ENCODE measurements around the gene SRSF12.

The SRSF12 gene

GRCh38 chr6:89051676-89052075 lies 66.2 kb downstream of the SRSF12 start:
- WGBS, 2 experiments (ENCODE audit: insufficient coverage in 2 of 2), result 69 to 83% methylated on average over 1 to 2 of the region's 3 CpGs
- Histone ChIP-seq H3K4me1 (ENCODE audit: control insufficient read depth, insufficient read depth, low read length, poor library complexity, severe bottlenecking) (peaks cover 11% of the 10 kb centered on the region), H3K4me3 (ENCODE audit: extremely low read depth, insufficient read depth, low read length, poor library complexity, severe bottlenecking) (no peak overlapping the region), H3K36me3 (ENCODE audit: control insufficient read depth, insufficient read depth, low read length) (no peaks in the 10 kb centered on the region), H3K9me3 (ENCODE audit: control insufficient read depth, low read length) (no peaks in the 10 kb centered on the region), H3K27ac (ENCODE audit: low read depth, low read length, severe bottlenecking) (no peak overlapping the region)

GRCh38 chr6:89050697-89051096 lies 67.2 kb downstream of the SRSF12 start:
- Histone ChIP-seq H3K4me1 (ENCODE audit: control insufficient read depth, insufficient read depth, low read length, poor library complexity, severe bottlenecking) (peaks cover 11% of the 10 kb centered on the region), H3K27ac (ENCODE audit: low read depth, low read length, severe bottlenecking) (no peak overlapping the region), H3K9me3 (ENCODE audit: control insufficient read depth, low read length) (no peaks in the 10 kb centered on the region), H3K4me3 (ENCODE audit: extremely low read depth, insufficient read depth, low read length, poor library complexity, severe bottlenecking) (no peak overlapping the region), H3K36me3 (ENCODE audit: control insufficient read depth, insufficient read depth, low read length) (no peaks in the 10 kb centered on the region)
- whole genome bisulfite sequencing, 2 experiments (ENCODE audit: insufficient coverage in 2 of 2), result 88 to 94% methylated on average over 2 to 3 of the region's 3 CpGs

- Histone ChIP-seq H3K27ac (ENCODE audit: low read depth, low read length, severe bottlenecking) (no peak overlapping the region), H3K4me3 (ENCODE audit: extremely low read depth, insufficient read depth, low read length, poor library complexity, severe bottlenecking) (no peak overlapping the region), H3K4me1 (ENCODE audit: control insufficient read depth, insufficient read depth, low read length, poor library complexity, severe bottlenecking) (peaks cover 11% of the 10 kb centered on the region), H3K9me3 (ENCODE audit: control insufficient read depth, low read length) (no peaks in the 10 kb centered on the region), H3K36me3 (ENCODE audit: control insufficient read depth, insufficient read depth, low read length) (no peaks in the 10 kb centered on the region)
- 92 to 100% methylated on average over 2 of the region's 3 CpGs for WGBS, 2 experiments (ENCODE audit: insufficient coverage in 2 of 2)
Measured at GRCh38 chr6:89050155-89050554, 67.7 kb downstream of the SRSF12 start.

GRCh38 chr6:89048985-89049384 lies 68.9 kb downstream of the SRSF12 start:
- WGBS, 2 experiments (ENCODE audit: insufficient coverage in 2 of 2), result no CpG with 5 or more reads among the region's 1 CpG
- Histone ChIP-seq H3K27ac (ENCODE audit: low read depth, low read length, severe bottlenecking) (no peak overlapping the region), H3K4me1 (ENCODE audit: control insufficient read depth, insufficient read depth, low read length, poor library complexity, severe bottlenecking) (peaks cover 11% of the 10 kb centered on the region), H3K9me3 (ENCODE audit: control insufficient read depth, low read length) (no peaks in the 10 kb centered on the region), H3K4me3 (ENCODE audit: extremely low read depth, insufficient read depth, low read length, poor library complexity, severe bottlenecking) (no peak overlapping the region), H3K36me3 (ENCODE audit: control insufficient read depth, insufficient read depth, low read length) (no peaks in the 10 kb centered on the region)

GRCh38 chr6:89048288-89048923 lies 69.5 kb downstream of the SRSF12 start:
- Histone ChIP-seq H3K27ac (ENCODE audit: low read depth, low read length, severe bottlenecking) (no peak overlapping the region), H3K9me3 (ENCODE audit: control insufficient read depth, low read length) (no peaks in the 10 kb centered on the region), H3K4me1 (ENCODE audit: control insufficient read depth, insufficient read depth, low read length, poor library complexity, severe bottlenecking) (peaks cover 11% of the 10 kb centered on the region), H3K36me3 (ENCODE audit: control insufficient read depth, insufficient read depth, low read length) (no peaks in the 10 kb centered on the region), H3K4me3 (ENCODE audit: extremely low read depth, insufficient read depth, low read length, poor library complexity, severe bottlenecking) (no peak overlapping the region)
- 72 to 76% methylated on average over 2 of the region's 3 CpGs for WGBS, 2 experiments (ENCODE audit: insufficient coverage in 2 of 2)

GRCh38 chr6:89047473-89047872 lies 70.4 kb downstream of the SRSF12 start:
- Histone ChIP-seq H3K4me3 (ENCODE audit: extremely low read depth, insufficient read depth, low read length, poor library complexity, severe bottlenecking) (no peak overlapping the region), H3K4me1 (ENCODE audit: control insufficient read depth, insufficient read depth, low read length, poor library complexity, severe bottlenecking) (peaks cover 11% of the 10 kb centered on the region), H3K36me3 (ENCODE audit: control insufficient read depth, insufficient read depth, low read length) (no peaks in the 10 kb centered on the region), H3K9me3 (ENCODE audit: control insufficient read depth, low read length) (no peaks in the 10 kb centered on the region), H3K27ac (ENCODE audit: low read depth, low read length, severe bottlenecking) (peak overlapping the region; percentile 43)
- WGBS, 2 experiments (ENCODE audit: insufficient coverage in 2 of 2), result 94 to 100% methylated on average over 2 of the region's 4 CpGs
